ENCODE data around the gene ISL1. TPM values are rescaled to one million over a fixed set of nuclear protein-coding genes. Genes with fewer than 3 reads are reported as not detected.

Gene ISL1
- total and polyA plus RNA-seq, 2 of the 8 experiments (the other 6 are each of a cell fraction or from before 2014, with no cell fraction given), result 0.05 to 0.19 TPM

- TF ChIP-seq RXRA (IDR thresholded peaks at IDR 0.05; ENCODE audit: insufficient read depth, low read depth, low read length) (no peak), ASH2L (IDR thresholded peaks at IDR 0.05; ENCODE audit: low read length) (no peak), FOSL1 (IDR thresholded peaks at IDR 0.05; ENCODE audit: insufficient read depth, low read depth, low read length) (no peak), KDM5A (IDR thresholded peaks at IDR 0.05; ENCODE audit: low read length) (no peak), SAP30 (IDR thresholded peaks at IDR 0.05; ENCODE audit: insufficient read depth, insufficient replicate concordance, low read length) (no peak)
These were observed 6.7 kb upstream of the ISL1 start (continued) for GRCh38 chr5:51376509-51376908.

Measured in H1 (cell line).